Measurements from ENCODE around the gene XIST.

- TF ChIP-seq CTCF (IDR thresholded peaks at IDR 0.05; ENCODE audit: low read depth, low read length, missing input control) (no peak), ZBTB33 (IDR thresholded peaks at IDR 0.05) (no peak), JUND (IDR thresholded peaks at IDR 0.05) (no peak), YY1 (IDR thresholded peaks at IDR 0.05) (no peak)
- TF ChIP-seq, protein P1, sequence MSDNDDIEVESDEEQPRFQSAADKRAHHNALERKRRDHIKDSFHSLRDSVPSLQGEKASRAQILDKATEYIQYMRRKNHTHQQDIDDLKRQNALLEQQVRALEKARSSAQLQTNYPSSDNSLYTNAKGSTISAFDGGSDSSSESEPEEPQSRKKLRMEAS (IDR thresholded peaks at IDR 0.05) = no peak
Measured at GRCh38 chrX:73832319-73832718, 20.2 kb downstream of the XIST start.
